PFSK-1 (cell line): ENCODE measurements around the gene PPTC7.

Source experiments
- POLR2AphosphoS5 ChIP-seq: IDR thresholded peaks from 2 replicates; pipeline ENCODE4 v1.6.1; 2012; ENCODE audit warnings: low read depth, mild to moderate bottlenecking, control low read depth, low read length, moderate library complexity
- TF ChIP-seq, protein P1 (sequence below), 2 experiments: IDR thresholded peaks; 2 replicates each; pipeline versions ENCODE4 v1.6.1 to v1.8.0; 2011 to 2012; ENCODE audit warnings: low read depth in 2 of 2, low read length in 2 of 2, control low read depth in 1 of 2, inconsistent platforms in 1 of 2, mild to moderate bottlenecking in 1 of 2, moderate library complexity in 1 of 2; ENCODE audit not compliant: insufficient read depth in 1 of 2

DNA sequence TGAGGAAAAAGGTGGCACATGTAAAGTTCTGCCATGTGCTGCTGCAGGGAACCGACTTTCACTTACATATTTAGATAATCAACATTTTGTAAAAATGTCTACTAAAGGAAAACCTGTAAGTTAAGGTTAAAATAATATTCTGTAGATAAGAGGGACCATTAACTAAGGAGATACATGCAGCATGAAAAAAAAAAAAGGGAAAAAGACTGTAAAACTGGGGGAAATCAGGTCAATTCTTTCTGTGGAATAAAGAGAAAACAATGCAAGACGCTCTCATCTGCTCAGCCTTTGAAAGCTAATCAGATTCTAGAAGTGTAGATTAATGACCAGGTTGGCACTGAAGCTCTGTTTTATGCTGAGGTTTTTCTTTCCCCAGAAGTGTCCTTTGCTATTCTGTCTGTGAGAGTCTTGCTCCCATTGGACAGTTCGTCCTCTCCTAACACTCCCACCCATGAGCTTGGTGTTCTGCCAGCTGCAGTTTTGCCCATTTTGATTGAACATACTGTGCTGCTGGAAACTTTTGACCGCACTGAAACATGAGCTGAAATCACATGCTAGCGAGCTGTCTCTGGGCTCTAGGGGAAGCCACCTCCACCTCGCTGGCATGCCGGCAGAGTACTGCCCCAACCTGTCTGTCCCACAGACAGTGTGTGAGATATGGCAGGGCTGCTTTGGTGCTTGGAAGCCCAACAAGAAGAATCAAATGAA is 39.7 kb downstream of the PPTC7 start:
- TF ChIP-seq, protein P1, sequence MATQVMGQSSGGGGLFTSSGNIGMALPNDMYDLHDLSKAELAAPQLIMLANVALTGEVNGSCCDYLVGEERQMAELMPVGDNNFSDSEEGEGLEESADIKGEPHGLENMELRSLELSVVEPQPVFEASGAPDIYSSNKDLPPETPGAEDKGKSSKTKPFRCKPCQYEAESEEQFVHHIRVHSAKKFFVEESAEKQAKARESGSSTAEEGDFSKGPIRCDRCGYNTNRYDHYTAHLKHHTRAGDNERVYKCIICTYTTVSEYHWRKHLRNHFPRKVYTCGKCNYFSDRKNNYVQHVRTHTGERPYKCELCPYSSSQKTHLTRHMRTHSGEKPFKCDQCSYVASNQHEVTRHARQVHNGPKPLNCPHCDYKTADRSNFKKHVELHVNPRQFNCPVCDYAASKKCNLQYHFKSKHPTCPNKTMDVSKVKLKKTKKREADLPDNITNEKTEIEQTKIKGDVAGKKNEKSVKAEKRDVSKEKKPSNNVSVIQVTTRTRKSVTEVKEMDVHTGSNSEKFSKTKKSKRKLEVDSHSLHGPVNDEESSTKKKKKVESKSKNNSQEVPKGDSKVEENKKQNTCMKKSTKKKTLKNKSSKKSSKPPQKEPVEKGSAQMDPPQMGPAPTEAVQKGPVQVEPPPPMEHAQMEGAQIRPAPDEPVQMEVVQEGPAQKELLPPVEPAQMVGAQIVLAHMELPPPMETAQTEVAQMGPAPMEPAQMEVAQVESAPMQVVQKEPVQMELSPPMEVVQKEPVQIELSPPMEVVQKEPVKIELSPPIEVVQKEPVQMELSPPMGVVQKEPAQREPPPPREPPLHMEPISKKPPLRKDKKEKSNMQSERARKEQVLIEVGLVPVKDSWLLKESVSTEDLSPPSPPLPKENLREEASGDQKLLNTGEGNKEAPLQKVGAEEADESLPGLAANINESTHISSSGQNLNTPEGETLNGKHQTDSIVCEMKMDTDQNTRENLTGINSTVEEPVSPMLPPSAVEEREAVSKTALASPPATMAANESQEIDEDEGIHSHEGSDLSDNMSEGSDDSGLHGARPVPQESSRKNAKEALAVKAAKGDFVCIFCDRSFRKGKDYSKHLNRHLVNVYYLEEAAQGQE (IDR thresholded peaks at IDR 0.05; ENCODE audit: insufficient read depth in 1 of 2, low read depth in 2 of 2, low read length in 2 of 2), result no peak
- TF ChIP-seq POLR2AphosphoS5, result no peak
